Measurements from ENCODE around the gene TAMALIN. TPM values are rescaled to one million over a fixed set of nuclear protein-coding genes. Genes with fewer than 3 reads are reported as not detected.

Gene TAMALIN
- total RNA-seq, 1 donor from 2014 or later = 15.5 TPM

GRCh38 chr12:51992246-51992645 lies 14.5 kb upstream of the TAMALIN start:
- Mint-ChIP-seq H3K4me1 (ENCODE audit: low read depth) (peaks cover 1% of the 10 kb centered on the region), H3K36me3 (ENCODE audit: insufficient read depth) (peaks cover 16% of the 10 kb centered on the region), H3K27ac (peak overlapping the region; percentile 34), H3K4me3 (ENCODE audit: low read depth) (no peak overlapping the region), H3K9me3 (ENCODE audit: low read depth) (no peaks in the 10 kb centered on the region), H3K27me3 (no peaks in the 10 kb centered on the region)
- no peak for TF ChIP-seq CTCF (IDR thresholded peaks at IDR 0.05; ENCODE audit: unreplicated experiment)
- no peak for DNase-seq (ENCODE audit: low spot score, unreplicated experiment)

DNA sequence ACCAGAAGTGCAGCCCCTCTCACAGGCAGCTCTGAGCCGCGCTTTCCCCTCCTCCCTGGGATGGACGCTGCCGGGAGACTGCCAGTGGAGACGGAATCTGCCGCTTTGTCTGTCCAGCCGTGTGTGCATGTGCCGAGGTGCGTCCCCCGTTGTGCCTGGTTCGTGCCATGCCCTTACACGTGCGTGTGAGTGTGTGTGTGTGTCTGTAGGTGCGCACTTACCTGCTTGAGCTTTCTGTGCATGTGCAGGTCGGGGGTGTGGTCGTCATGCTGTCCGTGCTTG lies 12.3 kb upstream of the TAMALIN start:
- H3K27me3 Mint-ChIP-seq = no peaks in the 10 kb centered on the region
- no peaks in the 10 kb centered on the region for H3K9me3 Mint-ChIP-seq (ENCODE audit: low read depth)
- peaks cover 1% of the 10 kb centered on the region for H3K4me1 Mint-ChIP-seq (ENCODE audit: low read depth)
- peaks cover 20% of the 10 kb centered on the region for H3K36me3 Mint-ChIP-seq (ENCODE audit: insufficient read depth)
- H3K4me3 Mint-ChIP-seq (ENCODE audit: low read depth) = no peak overlapping the region
- H3K27ac Mint-ChIP-seq = no peak overlapping the region
- TF ChIP-seq CTCF (IDR thresholded peaks at IDR 0.05; ENCODE audit: unreplicated experiment) = no peak
- DNase-seq (ENCODE audit: low spot score, unreplicated experiment) = no peak

GRCh38 chr12:51994959-51995358 lies 11.8 kb upstream of the TAMALIN start:
- Mint-ChIP-seq H3K36me3 (ENCODE audit: insufficient read depth) (peaks cover 21% of the 10 kb centered on the region), H3K27ac (no peak overlapping the region), H3K4me1 (ENCODE audit: low read depth) (peaks cover 1% of the 10 kb centered on the region)

GRCh38 chr12:51997136-51997535 lies 9.6 kb upstream of the TAMALIN start:
- Mint-ChIP-seq H3K27ac (no peak overlapping the region), H3K4me3 (ENCODE audit: low read depth) (no peak overlapping the region), H3K4me1 (ENCODE audit: low read depth) (peaks cover 1% of the 10 kb centered on the region), H3K36me3 (ENCODE audit: insufficient read depth) (peaks cover 20% of the 10 kb centered on the region), H3K9me3 (ENCODE audit: low read depth) (no peaks in the 10 kb centered on the region), H3K27me3 (no peaks in the 10 kb centered on the region)
- no peak for TF ChIP-seq CTCF (IDR thresholded peaks at IDR 0.05; ENCODE audit: unreplicated experiment)
- no peak for DNase-seq (ENCODE audit: low spot score, unreplicated experiment)

More at GRCh38 chr12:51994959-51995358, 11.8 kb upstream of the TAMALIN start:
- TF ChIP-seq CTCF (IDR thresholded peaks at IDR 0.05; ENCODE audit: unreplicated experiment) = no peak
- DNase-seq (ENCODE audit: low spot score, unreplicated experiment) = no peak
- Mint-ChIP-seq H3K27me3 (no peaks in the 10 kb centered on the region), H3K4me3 (ENCODE audit: low read depth) (no peak overlapping the region), H3K9me3 (ENCODE audit: low read depth) (no peaks in the 10 kb centered on the region)

GRCh38 chr12:52003016-52003550 lies 3.7 kb upstream of the TAMALIN start:
- DNase-seq (ENCODE audit: low spot score, unreplicated experiment) = no peak
- Mint-ChIP-seq H3K9me3 (ENCODE audit: low read depth) (no peaks in the 10 kb centered on the region), H3K27ac (peak overlapping the region; percentile 64), H3K4me1 (ENCODE audit: low read depth) (peaks cover 8% of the 10 kb centered on the region), H3K36me3 (ENCODE audit: insufficient read depth) (peaks cover 9% of the 10 kb centered on the region), H3K4me3 (ENCODE audit: low read depth) (no peak overlapping the region), H3K27me3 (peaks cover 22% of the 10 kb centered on the region)
- TF ChIP-seq CTCF (IDR thresholded peaks at IDR 0.05; ENCODE audit: unreplicated experiment) = no peak
